HG03097 (cell line): ENCODE results near the gene FOXL1.
"Not testable (repeated sequence)": the region's sequence is repeated elsewhere in the genome, so short reads cannot be mapped to it uniquely, and the experiment has no call there.

Experiments
- ATAC-seq: cut with Tn5 transposase; IDR thresholded peaks from one replicate; pipeline ENCODE4 v1.9.1; 2021; ENCODE audit not compliant: unreplicated experiment, low FRiP score

The FOXL1 gene

DNA sequence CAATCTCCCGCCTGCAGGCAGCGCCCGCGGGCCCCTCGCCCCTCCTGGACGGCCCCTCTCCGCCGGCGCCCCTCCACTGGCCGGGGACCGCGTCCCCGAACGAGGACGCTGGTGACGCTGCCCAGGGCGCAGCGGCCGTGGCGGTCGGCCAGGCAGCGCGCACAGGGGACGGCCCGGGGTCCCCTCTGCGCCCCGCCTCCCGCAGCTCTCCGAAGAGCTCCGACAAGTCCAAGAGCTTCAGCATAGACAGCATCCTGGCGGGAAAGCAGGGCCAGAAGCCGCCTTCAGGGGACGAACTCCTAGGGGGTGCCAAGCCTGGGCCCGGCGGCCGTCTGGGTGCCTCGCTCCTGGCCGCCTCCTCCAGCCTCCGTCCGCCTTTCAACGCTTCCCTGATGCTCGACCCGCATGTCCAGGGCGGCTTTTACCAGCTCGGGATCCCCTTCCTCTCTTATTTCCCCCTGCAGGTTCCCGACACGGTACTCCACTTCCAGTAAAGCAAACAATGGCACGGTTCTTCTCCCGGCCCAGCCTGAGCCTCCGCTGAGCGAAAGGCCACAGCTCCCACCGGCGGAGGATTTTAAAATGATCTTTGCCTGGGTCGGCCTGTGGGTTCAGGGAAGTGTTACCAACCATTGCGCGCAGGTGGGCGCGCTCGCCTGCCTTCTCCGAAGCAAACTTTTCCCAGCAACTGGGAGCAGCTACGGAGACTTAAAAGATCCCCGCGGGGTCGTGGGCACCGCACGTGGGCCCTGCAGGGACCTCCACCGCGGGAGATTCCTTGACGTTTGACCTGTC lies 1.1 kb downstream of the FOXL1 start:
- ATAC-seq = no peak

DNA sequence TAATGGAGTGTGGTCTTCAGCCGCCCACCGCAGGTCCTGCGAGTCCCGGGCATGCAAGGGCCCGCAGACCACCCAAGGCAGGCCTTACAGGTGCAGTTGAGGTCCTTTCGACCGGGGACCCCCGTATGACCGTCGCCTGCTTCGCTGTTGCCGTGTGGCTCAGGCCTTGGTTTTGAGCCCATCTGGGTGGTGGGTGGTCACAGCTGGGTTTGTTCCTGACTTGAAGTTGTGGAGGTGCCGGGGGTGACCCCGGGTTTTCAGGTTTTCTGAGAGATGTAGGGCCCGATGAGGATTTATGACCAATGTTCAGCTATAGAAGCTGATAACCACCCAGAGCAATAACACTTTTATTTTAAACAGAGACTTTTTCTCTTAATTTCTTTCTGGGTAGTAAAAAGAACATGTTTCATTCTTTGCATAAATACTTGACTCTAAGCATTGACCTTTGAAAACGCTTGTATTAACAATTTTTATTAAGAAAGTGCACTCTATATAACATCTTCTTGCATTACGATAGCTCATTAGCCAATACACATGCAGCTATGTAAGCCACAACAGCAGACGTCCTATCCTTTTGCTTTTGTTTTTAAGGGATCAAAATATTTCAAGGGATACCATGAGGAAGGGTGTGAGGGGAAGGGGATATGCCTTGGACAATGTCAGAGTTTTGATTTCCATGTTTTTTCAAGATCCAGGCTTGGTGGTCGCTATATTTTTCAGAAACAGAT lies 1.9 kb downstream of the FOXL1 start:
- no peak for ATAC-seq

DNA sequence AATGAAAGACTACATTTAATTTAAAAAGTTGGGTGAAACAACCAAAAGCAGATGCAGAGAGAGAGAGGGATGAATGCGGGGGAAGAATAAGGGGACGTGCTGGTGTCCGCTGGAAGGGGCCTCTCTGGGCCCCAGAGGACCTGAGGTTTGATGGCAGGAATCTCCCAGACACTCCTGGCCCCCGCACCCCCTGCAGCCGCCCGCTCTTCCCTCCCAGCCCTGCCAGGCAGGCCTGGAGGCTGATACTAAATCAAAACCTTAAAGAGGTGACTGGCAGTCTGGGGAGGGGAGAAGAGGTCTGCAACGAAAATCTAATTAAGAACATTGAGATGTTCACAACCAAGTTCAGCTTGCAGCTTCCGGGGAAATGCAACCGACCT lies 2.4 kb downstream of the FOXL1 start:
- ATAC-seq = no peak

DNA sequence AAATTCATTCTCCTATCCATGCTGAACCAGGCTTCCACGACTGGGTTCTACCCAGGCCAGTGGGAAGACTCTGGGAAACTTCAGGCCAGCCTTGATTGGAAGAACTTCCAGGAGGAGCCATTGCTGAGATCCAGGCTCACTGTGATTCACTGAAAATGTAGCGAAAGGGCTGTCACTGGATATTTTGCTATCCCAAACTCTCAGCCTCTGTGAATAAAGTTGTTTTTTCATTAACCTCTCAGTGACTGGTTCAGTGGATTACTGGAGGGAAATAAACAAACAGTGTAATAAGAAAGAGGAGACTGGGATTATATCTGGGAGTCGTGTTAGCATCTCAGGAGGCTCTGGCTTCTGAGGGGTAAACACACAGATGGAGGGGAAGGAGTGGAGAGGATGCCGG lies 3.1 kb downstream of the FOXL1 start:
- ATAC-seq = no peak

DNA sequence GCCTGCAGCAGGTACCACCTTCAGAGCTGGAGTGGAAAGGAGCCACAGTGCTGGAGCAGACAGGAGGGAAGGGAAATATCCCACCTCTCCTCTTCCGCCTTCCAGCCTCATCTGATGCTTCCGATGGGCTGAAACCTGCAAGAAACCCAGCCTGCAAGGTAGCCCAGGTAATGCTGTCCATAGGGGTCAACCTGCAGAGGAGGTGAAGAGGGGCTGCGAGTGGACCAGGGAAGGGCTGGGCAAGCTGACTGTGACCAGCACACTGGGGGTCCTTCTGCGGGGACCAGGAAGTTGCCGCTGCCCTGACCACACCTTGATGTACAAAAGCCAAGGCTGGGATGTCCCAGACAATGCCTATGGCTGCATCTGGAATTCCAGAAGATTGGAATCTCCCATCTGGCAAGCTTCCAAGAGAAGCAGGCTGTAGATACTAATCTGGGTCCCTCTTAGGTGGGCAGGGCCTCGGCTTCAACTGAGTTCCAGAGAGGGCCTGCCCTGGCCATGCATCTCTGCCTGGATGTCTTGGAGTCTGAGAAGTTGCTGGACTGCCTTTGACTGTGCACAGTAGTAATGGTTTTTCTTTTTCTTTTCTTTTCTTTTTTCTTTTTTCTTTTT lies 5.8 kb downstream of the FOXL1 start:
- ATAC-seq = no peak

DNA sequence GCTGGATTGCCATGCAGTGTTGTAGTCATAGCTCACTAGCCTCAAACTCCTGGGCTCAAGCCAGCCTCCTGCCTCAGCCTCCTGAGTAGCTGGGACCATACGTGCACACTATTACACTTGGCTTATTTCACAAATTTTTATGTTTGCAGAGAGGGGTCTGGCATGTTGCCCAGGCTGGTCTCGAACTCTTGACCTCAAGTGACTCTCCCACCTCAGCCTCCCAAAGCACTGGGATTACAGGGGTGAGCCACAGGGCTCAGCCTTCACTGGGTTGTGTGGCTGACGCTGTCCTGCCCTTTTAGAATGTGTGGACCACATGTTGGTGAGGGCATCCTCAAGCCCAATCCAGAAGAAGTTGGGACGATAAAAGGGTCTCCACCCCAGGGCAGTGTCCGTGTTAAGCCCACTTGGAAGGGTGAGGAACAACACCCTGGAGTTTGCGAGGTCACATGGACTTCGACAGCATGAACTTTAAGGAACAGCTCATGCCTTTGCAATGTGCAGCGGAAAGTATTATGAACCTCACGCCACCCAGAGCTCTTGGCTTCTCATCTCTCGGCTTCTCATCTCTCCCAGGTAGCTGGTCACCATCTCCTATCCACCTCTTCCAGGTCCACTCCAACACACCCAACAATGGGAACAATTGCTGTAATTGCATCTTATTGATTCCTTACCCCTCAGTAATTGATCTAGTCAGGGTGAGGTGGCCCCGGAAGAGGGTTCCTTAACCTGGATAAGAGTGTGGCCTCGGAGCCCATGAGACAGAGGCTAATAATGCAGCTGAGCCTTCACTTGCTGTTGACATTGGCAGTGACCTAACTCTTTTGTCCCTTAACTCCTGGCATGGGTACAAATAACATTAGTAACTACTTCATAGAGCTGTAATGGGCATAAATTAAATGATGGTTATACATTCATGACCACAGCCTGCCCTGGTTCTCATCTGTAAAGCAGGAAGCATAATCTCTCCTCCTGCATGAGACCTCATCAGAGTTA lies 6.7 kb downstream of the FOXL1 start:
- ATAC-seq = no peak

DNA sequence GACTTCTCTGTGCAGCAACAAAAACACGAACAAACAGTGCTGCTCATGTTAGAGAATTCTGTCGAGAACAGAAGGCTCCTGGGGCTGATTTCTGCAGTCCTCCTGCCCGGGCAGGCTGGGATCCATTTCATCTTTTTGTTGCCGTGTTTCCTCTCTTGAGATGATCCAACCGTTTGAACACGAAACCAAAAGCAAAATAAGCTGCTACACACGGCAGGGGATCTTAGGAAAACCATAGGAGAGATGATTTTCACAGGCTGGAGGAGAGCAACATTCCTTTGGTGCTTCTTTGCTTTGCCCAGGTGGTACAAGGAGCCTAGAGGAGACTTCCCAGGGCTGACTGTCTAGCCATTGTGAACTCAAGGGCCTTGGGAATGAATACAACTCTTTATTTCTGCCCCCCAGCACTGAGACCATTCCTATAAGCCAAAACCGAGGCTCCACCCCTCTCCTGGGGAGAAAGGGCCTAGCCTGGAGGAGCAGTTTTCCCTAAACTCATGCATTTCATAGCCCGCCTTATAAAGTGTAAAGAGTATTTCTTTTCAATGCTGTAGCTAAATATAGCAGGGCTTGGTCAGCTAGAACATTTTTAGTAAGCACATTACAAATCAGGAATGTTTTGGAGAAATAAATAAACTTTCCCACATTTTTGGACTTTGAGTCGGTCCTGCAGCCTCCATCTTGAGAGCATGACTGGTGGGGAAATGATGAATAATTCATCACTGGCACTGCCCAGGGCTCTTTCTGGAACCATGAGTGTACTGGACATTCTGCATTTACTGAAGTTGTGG lies 7.7 kb downstream of the FOXL1 start:
- ATAC-seq = no peak

DNA sequence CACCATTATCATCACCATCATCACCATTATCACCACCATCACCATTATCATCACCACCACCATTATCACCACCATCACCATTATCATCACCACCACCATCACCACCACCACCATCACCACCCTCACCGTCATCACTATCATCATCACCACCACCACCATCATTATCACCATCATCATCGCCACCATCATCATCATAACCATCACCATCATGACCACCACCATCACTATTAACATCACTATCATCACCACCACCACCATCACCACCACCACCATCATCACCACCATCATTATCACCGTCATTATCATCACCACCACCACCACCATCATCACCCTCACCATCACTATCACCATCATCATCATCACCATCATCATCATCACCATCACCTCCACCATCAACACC lies 9.1 kb downstream of the FOXL1 start:
- no peak for ATAC-seq

DNA sequence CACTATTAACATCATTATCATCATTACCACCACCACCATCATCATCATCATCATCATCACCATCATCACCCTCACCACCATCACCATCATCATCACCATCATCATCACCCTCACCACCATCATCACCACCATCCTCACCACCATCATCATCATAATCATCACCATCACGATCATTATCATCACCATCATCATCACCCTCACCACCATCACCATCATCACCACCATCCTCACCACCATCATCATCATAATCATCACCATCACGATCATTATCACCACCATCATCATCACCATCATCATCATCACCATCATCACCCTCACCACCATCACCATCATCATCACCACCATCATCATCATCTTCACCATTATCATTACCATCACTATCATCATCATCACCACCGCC lies 9.6 kb downstream of the FOXL1 start:
- ATAC-seq = not testable (repeated sequence)

DNA sequence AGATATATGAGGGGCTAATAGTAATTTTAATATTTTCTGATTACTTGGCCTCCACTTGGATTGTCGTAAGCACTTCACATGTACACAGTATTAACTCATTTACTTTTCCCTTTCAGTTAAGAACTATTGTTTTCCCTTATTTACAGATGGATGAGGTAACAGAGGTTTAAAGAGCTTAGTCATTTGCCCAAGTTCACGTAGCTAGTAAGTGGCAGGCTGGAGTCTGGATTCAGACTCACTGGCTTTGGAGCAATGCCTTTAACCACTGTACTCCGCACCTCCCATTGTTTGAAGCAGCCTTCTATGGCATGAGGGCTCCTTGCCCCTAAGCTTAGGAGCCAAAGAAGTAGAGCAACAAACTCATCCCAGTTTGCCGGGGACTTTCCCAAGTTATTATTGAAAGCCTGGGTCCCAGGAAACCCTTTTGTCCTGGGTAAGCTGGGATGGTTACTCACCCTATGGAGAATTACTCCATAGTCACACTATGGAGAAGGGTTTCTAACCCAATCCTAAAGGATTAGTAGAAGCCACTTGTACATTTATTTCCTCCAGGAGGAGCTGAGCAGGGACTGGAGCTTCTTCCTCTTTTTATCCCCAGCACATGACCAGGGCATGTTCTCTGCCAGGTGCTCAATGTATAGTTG lies 12.3 kb downstream of the FOXL1 start:
- no peak for ATAC-seq

DNA sequence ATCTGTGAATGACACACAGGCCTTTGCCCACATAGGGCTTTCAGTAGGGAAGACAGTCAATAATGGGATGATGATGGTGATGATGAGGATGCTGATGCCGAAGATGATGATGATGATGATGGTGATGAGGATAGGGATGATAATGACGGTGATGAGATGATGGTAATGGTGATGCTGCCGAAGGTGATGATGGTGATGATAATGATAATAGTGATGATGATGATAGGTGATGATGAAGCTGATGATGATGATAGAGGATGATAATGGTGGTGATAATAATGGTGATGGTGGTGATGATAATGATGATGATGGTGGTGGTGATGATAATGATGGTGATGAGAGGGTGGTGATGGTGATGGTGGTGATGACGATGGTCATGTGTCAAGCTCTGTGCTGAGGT lies 12.9 kb downstream of the FOXL1 start:
- ATAC-seq = no peak

DNA sequence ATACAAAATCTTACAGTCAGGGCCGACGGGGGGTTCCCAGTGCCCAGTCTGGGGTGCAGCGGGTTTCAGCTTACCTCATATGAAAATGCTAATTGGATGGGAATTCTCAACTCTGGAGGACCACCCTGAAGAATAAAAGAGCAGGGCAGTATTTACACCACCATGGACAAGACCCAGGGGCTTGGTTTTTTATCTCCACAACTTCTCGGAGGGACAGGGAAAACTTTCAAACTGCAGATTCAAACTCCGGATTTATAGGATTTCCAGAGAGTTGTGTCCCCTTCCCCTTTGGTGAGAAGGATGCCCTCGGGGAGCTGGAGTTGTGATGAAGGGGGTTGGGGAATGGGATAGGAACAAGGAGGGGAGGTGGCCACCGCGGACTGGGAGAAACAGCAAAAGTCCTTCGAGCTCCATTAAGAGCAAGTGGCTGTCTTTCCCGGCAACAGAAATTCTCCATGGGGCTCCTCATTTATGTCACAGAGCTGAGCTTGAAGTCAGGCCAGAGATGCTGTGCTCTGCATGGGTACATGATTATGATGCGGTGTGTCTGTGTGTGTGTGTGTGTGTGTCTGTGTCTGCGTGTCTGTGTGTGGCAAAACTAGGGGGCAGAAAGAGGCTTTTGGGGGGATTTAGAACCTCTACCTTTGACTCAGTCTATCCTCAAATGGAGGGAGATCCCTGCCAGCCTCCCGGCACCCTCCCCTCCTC lies 15.7 kb downstream of the FOXL1 start:
- no peak for ATAC-seq

DNA sequence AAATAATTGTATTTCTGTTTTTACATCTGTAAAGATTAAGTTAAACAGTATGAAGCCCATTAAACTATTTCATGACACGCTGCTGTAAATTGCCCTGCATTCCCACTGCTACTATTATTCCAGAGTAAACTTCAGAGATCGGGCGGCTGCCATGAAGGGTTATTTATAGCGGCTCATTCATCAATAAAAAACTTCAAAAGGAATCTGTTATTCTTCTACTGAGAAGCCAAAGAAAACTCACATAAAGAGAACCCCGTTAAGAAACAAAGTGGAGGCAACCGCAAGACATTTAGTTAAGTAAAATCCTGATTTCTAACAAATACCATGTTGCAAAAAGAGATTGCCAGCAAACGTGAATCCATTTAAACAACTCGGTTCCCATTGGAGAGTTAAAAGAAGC lies 16.4 kb downstream of the FOXL1 start:
- ATAC-seq = no peak

DNA sequence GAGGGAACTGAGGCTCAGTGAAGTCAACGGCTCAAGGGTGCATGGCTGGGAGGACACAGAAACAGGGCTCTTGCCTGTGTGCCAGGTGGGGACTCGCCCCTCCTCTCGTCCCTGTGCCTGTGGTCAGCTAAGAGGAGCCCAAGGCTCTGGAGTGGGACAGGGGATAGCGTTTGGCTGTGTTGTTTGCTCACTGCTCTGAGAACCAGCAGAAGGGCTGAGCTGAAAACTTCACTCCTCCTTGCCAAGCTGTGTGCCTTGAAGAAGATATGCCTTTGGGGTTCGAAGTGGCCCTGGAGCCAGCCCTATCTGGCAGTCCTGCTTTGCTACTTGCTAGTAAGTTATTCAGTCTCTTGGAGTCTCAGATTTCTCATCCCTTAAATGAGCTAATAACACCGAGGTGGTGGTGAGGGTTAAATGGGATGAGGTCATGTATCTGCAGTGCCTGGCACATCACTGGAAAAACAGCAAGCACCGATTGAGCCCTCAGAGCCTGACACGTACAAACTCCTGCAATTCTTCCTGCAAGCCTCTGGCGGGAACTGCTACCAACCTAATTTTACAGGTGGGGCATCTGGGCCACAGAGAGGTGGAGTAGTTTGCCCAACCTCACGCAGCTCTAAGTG lies 17.7 kb downstream of the FOXL1 start:
- ATAC-seq = no peak

DNA sequence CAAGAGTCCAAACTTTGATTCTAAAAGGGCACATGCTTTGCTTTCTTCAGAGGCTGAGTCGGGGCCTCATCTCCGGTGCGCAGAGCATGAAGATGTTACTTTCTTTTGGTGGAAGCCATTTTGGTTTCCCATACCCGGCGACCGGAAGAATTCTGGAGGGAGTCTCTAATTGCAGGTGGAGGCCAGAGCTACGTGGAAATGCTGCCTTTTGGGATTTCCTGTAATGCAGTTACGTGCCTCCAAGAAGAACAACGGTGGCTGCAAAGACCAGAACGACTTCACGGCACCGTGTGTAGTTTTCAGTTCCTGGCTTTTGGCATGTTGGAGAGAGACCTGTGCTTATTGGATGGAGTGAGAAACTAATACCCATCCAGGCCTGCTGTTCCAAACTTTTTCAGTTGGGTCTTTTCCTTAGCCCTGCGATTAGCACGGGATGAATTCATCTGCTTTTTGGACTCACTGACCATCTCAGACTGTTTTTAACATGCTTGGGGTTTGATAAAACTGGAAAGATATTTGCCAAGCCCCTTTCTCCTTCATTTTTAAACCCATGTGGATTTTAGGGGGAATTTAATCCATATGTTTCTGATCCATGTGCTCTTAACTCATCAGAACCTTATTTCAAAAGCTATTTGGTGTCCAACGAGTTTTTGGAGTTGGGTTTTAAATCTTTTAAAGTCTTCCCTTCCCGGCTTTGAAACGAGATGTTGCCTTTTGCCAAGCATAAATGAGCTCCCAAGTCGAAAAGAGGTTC lies 19.0 kb downstream of the FOXL1 start:
- ATAC-seq = no peak

DNA sequence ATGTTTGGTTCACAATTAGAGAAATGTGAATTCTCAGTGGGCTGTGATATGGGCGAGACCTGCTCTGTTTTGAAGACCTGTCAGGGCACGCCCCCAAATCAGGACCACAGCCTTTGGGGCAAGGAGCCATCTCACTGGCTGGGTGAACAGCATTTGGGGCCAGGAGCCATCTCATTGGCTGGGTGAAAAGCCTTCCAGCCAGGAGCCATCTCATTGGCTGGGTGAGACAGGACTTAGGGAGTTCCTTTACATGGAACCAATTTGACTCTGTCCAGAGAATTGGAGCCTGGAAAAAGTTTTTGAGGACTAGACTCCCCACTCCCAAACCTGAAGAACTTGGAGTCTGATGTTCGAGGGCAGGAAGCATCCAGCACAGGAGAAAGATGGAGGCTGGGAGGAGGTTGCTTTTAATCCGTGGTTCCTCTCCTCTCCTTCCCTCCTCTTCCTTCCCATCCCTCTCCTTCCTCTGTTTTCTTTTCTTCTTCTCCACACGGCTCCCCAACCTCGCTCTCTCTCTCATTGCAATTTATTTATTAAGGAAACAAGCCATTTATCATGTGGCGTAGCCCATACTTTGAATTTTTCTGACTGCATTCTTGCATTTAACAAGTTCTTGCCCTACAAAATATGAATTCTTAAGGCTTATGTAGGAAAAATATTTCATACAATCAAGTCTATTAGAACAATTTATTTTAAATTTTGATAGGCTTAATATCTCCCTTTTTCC lies 19.7 kb downstream of the FOXL1 start:
- ATAC-seq = no peak
